HepG2 (cell line): ENCODE data around the gene SIGLEC6. TPM values are rescaled to one million over a fixed set of nuclear protein-coding genes. Genes with fewer than 3 reads are reported as not detected.
A peak's percentile ranks its signal among the peaks of the same experiment; 100 is the strongest.

Experiments used
- ATAC-seq: fragments of 200-7000 bp; cut with Tn5 transposase; 3 replicates; pipeline ENCODE4 v1.9.1; 2020; ENCODE audit warnings: mild to moderate bottlenecking, moderate library complexity
- BruUV-seq: library from RNA; stranded (reverse); fragments of 400-500 nt; replicated peaks from 2 replicates; lab custom pipeline; 2021; lab: Mats Ljungman, UMichigan
- CTCF ChIA-PET: fragments of 300-600 bp; formaldehyde crosslinking; extraction: SDS; loops from one replicate; lab custom pipeline; 2021; ENCODE audit warnings: low total read pairs, inconsistent platforms, low intra/inter-chr PET ratio; lab: Yijun Ruan, JAX
- POLR2A ChIA-PET: fragments of 350-600 bp; sonication (Branson Sonifier 250); formaldehyde crosslinking; loops from one replicate; lab custom pipeline; 2020; ENCODE audit warnings: antibody characterized with exemption, inconsistent platforms; lab: Yijun Ruan, JAX
- DNase-seq: peaks from one replicate; pipeline ENCODE4 v3.0.0-alpha.2; 2015; ENCODE audit warnings: low spot score
- FAIRE-seq: peaks from 3 replicates; lab custom pipeline; 2011; peaks lifted over from hg19 to GRCh38; lab: Jason Lieb, UNC
- H2AFZ ChIP-seq: one replicate; pipeline ENCODE4 v1.6.1; 2011; ENCODE audit warnings: low read length, inconsistent platforms
- H3K27ac ChIP-seq: fragments of 300-600 bp; 3 replicates; pipeline ENCODE4 v1.8.0; 2011; ENCODE audit warnings: mixed run types, mild to moderate bottlenecking, mixed read lengths, low read length, inconsistent platforms; ENCODE audit not compliant: insufficient read depth; ENCODE audit errors: extremely low read length
- H3K27me3 ChIP-seq, 2 experiments: fragments of 200-600 bp in 1 of 2; 2 replicates in 1 of 2; 3 replicates in 1 of 2; pipeline versions ENCODE4 v1.6.0 to v1.8.0; 2011; ENCODE audit warnings: low read length in 2 of 2, mild to moderate bottlenecking in 2 of 2, moderate library complexity in 2 of 2, inconsistent platforms in 1 of 2; ENCODE audit not compliant: insufficient read depth in 2 of 2, control insufficient read depth in 1 of 2
- H3K36me3 ChIP-seq, 2 experiments: fragments of 200-600 bp in 1 of 2; replicated peaks in 1 of 2; 2 replicates in 1 of 2; 3 replicates in 1 of 2; pipeline versions ENCODE4 v1.5.1 to v1.8.0; 2011; ENCODE audit warnings: low read length in 2 of 2, inconsistent platforms in 1 of 2; ENCODE audit not compliant: insufficient read depth in 2 of 2, control insufficient read depth in 1 of 2
- H3K4me1 ChIP-seq: 2 replicates; pipeline ENCODE4 v1.5.1; 2012; ENCODE audit warnings: low read length, inconsistent platforms; ENCODE audit not compliant: insufficient read depth
- H3K4me2 ChIP-seq: 2 replicates; pipeline ENCODE4 v1.6.0; 2011; ENCODE audit warnings: low read depth, low read length, inconsistent platforms
- H3K4me3 ChIP-seq, 3 experiments: fragments of 200-600 bp in 1 of 3; sonication (generic), shearing (Covaris generic) in 1 of 3; replicated peaks in 1 of 3; 2 replicates each; pipeline ENCODE4 v1.5.1; 2011 to 2016; ENCODE audit warnings: low read length in 3 of 3, inconsistent platforms in 2 of 3, low read depth in 2 of 3, mild to moderate bottlenecking in 2 of 3, control low read depth in 1 of 3, mixed read lengths in 1 of 3; ENCODE audit not compliant: insufficient read depth in 1 of 3
- H3K79me2 ChIP-seq: one replicate; pipeline ENCODE4 v1.6.1; 2011; ENCODE audit warnings: low read length, inconsistent platforms; ENCODE audit not compliant: insufficient read depth
- H3K9ac ChIP-seq: 2 replicates; pipeline ENCODE4 v1.6.0; 2011; ENCODE audit warnings: mild to moderate bottlenecking, low read depth, low read length, inconsistent platforms; ENCODE audit not compliant: insufficient read depth
- H3K9me3 ChIP-seq: 2 replicates; pipeline ENCODE4 v1.5.1; 2012; ENCODE audit warnings: mild to moderate bottlenecking, low read length
- H4K20me1 ChIP-seq: 2 replicates; pipeline ENCODE4 v1.6.0; 2011; ENCODE audit warnings: inconsistent platforms, mild to moderate bottlenecking, low read length, moderate library complexity; ENCODE audit not compliant: insufficient read depth
- ATM ChIP-seq: fragments of 450-650 bp; IDR thresholded peaks from 2 replicates; pipeline ENCODE4 v1.7.1; 2017; ENCODE audit warnings: mild to moderate bottlenecking, borderline replicate concordance
- EHMT2 ChIP-seq: fragments of 200-600 bp; sonication (generic); IDR thresholded peaks from 2 replicates; pipeline ENCODE4 v1.7.0; 2017; ENCODE audit warnings: antibody characterized with exemption, low read depth, low read length, borderline replicate concordance
- MAFF ChIP-seq: IDR thresholded peaks from 2 replicates; pipeline ENCODE4 v1.6.1; 2011; ENCODE audit warnings: low read depth, low read length, improper control_type of control experiment
- MBNL3 ChIP-seq: fragments of 250-450 bp; sonication (Bioruptor Pico); conservative IDR thresholded peaks from 2 replicates; pipeline ENCODE4 v1.8.0; 2022; ENCODE audit warnings: mild to moderate bottlenecking, inconsistent platforms
- PAX8 ChIP-seq: sonication (generic); formaldehyde crosslinking; IDR thresholded peaks from 2 replicates; pipeline ENCODE4 v1.8.0; 2022; ENCODE audit warnings: mild to moderate bottlenecking, missing genetic modification reagents, borderline replicate concordance
- POLR2G ChIP-seq: fragments of 200-400 bp; formaldehyde crosslinking; IDR thresholded peaks from 2 replicates; pipeline ENCODE4 v1.6.1; 2018; ENCODE audit warnings: mild to moderate bottlenecking, low read depth, low read length, moderate library complexity
- TMF1 ChIP-seq: sonication (generic); formaldehyde crosslinking; IDR thresholded peaks from 2 replicates; pipeline ENCODE4 v1.8.1; 2022; ENCODE audit warnings: low read depth, missing genetic modification reagents
- ZBED4 ChIP-seq: sonication (generic); formaldehyde crosslinking; IDR thresholded peaks from 2 replicates; pipeline ENCODE4 v1.4.0; 2020; ENCODE audit warnings: missing genetic modification reagents, borderline replicate concordance
- WGBS: methylation state at CpG from one replicate; pipeline ENCODE4 v1.1.6; 2017; ENCODE audit warnings: low lambda C conversion rate; 5-methylcytosine and 5-hydroxymethylcytosine counted together
- in situ Hi-C: cut with HindIII; loops from 2 replicates; pipeline ENCODE4 v1.10.0; 2017; ENCODE audit warnings: low pct_unique_long_range_greater_than_20kb; ENCODE audit not compliant: extremely low pct_ligation_motif_present
- intact Hi-C: fragments of 100-400 bp; cut with micrococcal nuclease; formaldehyde crosslinking; loops from one replicate; pipeline ENCODE4 v1.10.0; 2022; ENCODE audit not compliant: unreplicated experiment
- polyA plus RNA-seq, 8 experiments: library from polyadenylated mRNA; depleted of rRNA in 3 of 8; stranded (reverse) in 7 of 8; unstranded in 1 of 8; fragments of >200 nt; fragmentation: Illumina TruSeq in 4 of 8; extraction: Trizol in 4 of 8; gene quantifications; 2 replicates each; pipeline versions ENCODE4 v1.2.1 to v1.2.3, GENCODE V29; 2011 to 2016; ENCODE audit warnings: low read depth in 4 of 8, missing spikeins in 1 of 8, mixed read lengths in 1 of 8; ENCODE audit not compliant: insufficient read depth in 1 of 8
- total RNA-seq, 5 experiments: library from RNA; depleted of rRNA; stranded (reverse); fragments of >200 nt; fragmentation: Illumina TruSeq; extraction: Trizol; gene quantifications; 2 replicates each; pipeline ENCODE4 v1.2.3, GENCODE V29; 2016; ENCODE audit warnings: low read depth in 1 of 5
- TF ChIP-seq, protein P1 (sequence below): sonication (generic); formaldehyde crosslinking; IDR thresholded peaks from 2 replicates; pipeline ENCODE4 v1.5.0; 2020; ENCODE audit warnings: missing genetic modification reagents
- TF ChIP-seq, protein P2 (sequence below): sonication (generic); formaldehyde crosslinking; IDR thresholded peaks from 2 replicates; pipeline ENCODE4 v1.8.0; 2022; ENCODE audit warnings: missing genetic modification reagents, mild to moderate bottlenecking, borderline replicate concordance

SIGLEC6 gene
- total and polyA plus RNA-seq, 2 of the 13 experiments (the other 11 are each of a cell fraction or from before 2014, with no cell fraction given): not detected

DNA sequence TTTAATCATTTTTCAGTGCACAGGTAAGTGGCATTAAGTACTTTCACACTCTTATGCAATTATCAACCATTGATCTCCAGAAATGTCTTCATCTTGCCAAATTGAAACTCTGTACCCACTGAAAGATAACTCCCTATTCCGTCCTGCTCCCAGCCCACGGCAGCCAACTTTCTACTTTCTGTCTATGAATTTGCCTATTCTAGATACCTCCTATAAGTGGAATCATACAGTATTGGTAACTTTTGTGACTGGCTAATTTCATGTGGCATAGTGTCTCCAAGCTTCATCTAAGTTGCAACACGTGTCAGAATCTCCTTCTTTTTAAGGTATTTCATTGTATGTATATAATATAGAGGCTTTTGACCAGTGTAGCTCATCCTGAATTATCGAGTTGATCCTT lies 58.9 kb downstream of the SIGLEC6 start:
- no peaks in the 10 kb centered on the region for H3K36me3 ChIP-seq
- no peak overlapping the region for H3K27ac ChIP-seq
- FAIRE-seq (no peak), DNase-seq (no peak), ATAC-seq (no peak)
- no peak overlapping the region for H3K4me2 ChIP-seq
- ChIA-PET CTCF (interaction anchor here (0.7 to 5.1 kb wide), 5 partner anchors 38 to 188 kb away, joined by 3 to 51 read pairs (median 11); no protein-coding TSS in a partner anchor), POLR2A (no interaction called here)
- no peaks in the 10 kb centered on the region for H3K9me3 ChIP-seq
- H3K27me3 ChIP-seq: no peaks in the 10 kb centered on the region
- H3K9ac ChIP-seq: no peak overlapping the region
- intact Hi-C loops (loop anchor here (1.0 to 10.0 kb wide), 3 partner anchors 43 to 762 kb away; no protein-coding TSS in a partner anchor), in situ Hi-C loops (loop anchor here (10.0 kb wide), 1 partner anchor 182 kb away; no protein-coding TSS in a partner anchor)
- H2AFZ ChIP-seq: no peak overlapping the region
- BruUV-seq: no TSS peak
- no peak for TF ChIP-seq ATM
- no peak overlapping the region for H3K4me3 ChIP-seq
- H3K4me1 ChIP-seq: peaks cover 29% of the 10 kb centered on the region
- H4K20me1 ChIP-seq: no peaks in the 10 kb centered on the region
- 18% methylated on average over 4 of the region's 4 CpGs for WGBS
- no peaks in the 10 kb centered on the region for H3K79me2 ChIP-seq

GRCh38 chr19:51471527-51471926 lies 59.9 kb downstream of the SIGLEC6 start:
- no peaks in the 10 kb centered on the region for H3K79me2 ChIP-seq
- BruUV-seq: no TSS peak
- no peak for TF ChIP-seq TMF1
- TF ChIP-seq ZBED4 (CRISPR knock-in tag): no peak
- TF ChIP-seq, protein P1, sequence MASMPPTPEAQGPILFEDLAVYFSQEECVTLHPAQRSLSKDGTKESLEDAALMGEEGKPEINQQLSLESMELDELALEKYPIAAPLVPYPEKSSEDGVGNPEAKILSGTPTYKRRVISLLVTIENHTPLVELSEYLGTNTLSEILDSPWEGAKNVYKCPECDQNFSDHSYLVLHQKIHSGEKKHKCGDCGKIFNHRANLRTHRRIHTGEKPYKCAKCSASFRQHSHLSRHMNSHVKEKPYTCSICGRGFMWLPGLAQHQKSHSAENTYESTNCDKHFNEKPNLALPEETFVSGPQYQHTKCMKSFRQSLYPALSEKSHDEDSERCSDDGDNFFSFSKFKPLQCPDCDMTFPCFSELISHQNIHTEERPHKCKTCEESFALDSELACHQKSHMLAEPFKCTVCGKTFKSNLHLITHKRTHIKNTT (CRISPR knock-in tag): no peak
- no peak for TF ChIP-seq PAX8
- TF ChIP-seq EHMT2: no peak
- TF ChIP-seq, protein P2, sequence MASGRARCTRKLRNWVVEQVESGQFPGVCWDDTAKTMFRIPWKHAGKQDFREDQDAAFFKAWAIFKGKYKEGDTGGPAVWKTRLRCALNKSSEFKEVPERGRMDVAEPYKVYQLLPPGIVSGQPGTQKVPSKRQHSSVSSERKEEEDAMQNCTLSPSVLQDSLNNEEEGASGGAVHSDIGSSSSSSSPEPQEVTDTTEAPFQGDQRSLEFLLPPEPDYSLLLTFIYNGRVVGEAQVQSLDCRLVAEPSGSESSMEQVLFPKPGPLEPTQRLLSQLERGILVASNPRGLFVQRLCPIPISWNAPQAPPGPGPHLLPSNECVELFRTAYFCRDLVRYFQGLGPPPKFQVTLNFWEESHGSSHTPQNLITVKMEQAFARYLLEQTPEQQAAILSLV (CRISPR knock-in tag): no peak
- TF ChIP-seq POLR2G: no peak
- TF ChIP-seq MAFF: peak; percentile 52; the same call in 1 of the 2 replicates
- no peak for TF ChIP-seq MBNL3

More at GRCh38 chr19:51471527-51471926, 59.9 kb downstream of the SIGLEC6 start:
- no peak overlapping the region for H3K4me2 ChIP-seq
- H3K9me3 ChIP-seq: no peaks in the 10 kb centered on the region
- H3K4me1 ChIP-seq: peaks cover 29% of the 10 kb centered on the region
- H3K27ac ChIP-seq: no peak overlapping the region
- no peak overlapping the region for H3K4me3 ChIP-seq
- CTCF ChIA-PET: interaction anchor here (5.1 kb wide), 1 partner anchor 43 kb away, joined by 51 read pairs; no protein-coding TSS in a partner anchor
- DNase-seq: no peak
- 0% methylated on average over 1 of the region's 1 CpG for WGBS
- no peak overlapping the region for H3K9ac ChIP-seq
- in situ Hi-C loops: loop anchor here (10.0 kb wide), 1 partner anchor 183 kb away; no protein-coding TSS in a partner anchor
- no peaks in the 10 kb centered on the region for H3K27me3 ChIP-seq
- no peak for FAIRE-seq
- H4K20me1 ChIP-seq: no peaks in the 10 kb centered on the region
- intact Hi-C loops: loop anchor here (10.0 kb wide), 1 partner anchor 763 kb away; no protein-coding TSS in a partner anchor
- H3K36me3 ChIP-seq: no peaks in the 10 kb centered on the region
- H2AFZ ChIP-seq: no peak overlapping the region
- no peak for ATAC-seq
- POLR2A ChIA-PET: no interaction called here
